Hematopoietic multipotent progenitor cell treated with erythropoietin and hydrocortisone succinate and interleukin-3 and kit ligand, for 4 days (in vitro differentiated cells): ENCODE measurements around the gene MMEL1.
"Not testable (repeated sequence)": the region's sequence is repeated elsewhere in the genome, so short reads cannot be mapped to it uniquely, and the experiment has no call there.

Source experiments
- DNase-seq: peaks from one replicate; pipeline ENCODE4 v3.0.0-alpha.2; 2015

The MMEL1 gene

GRCh38 chr1:2589431-2590232, 43.2 kb downstream of the MMEL1 start:
- DNase-seq: no peak

GRCh38 chr1:2588661-2589430, 44.0 kb downstream of the MMEL1 start:
- no peak for DNase-seq

- no peak for DNase-seq
These were observed 44.8 kb downstream of the MMEL1 start for GRCh38 chr1:2587860-2588571.

GRCh38 chr1:2587071-2587859, 45.6 kb downstream of the MMEL1 start:
- peak; percentile 61 for DNase-seq

GRCh38 chr1:2586154-2587070, 46.4 kb downstream of the MMEL1 start, which contains the start of gene PRXL2B:
Gene PRXL2B (plus strand): TSS chr1:2586777. CDS start chr1:2586886, 109 bp downstream.
- peak; percentile 100 for DNase-seq

GRCh38 chr1:2585318-2586092, 47.3 kb downstream of the MMEL1 start:
- DNase-seq: peak; percentile 95

- peak; percentile 38 for DNase-seq
These were observed 48.0 kb downstream of the MMEL1 start for GRCh38 chr1:2584686-2585317.

GRCh38 chr1:2583871-2584351, 48.9 kb downstream of the MMEL1 start:
- DNase-seq: no peak

GRCh38 chr1:2583331-2583791, 49.5 kb downstream of the MMEL1 start:
- DNase-seq: no peak

- DNase-seq: no peak
These were observed 50.4 kb downstream of the MMEL1 start for GRCh38 chr1:2582391-2582790.

GRCh38 chr1:2580691-2581090, 52.1 kb downstream of the MMEL1 start:
- DNase-seq: no peak

GRCh38 chr1:2578758-2579118, 54.1 kb downstream of the MMEL1 start:
- DNase-seq: no peak

- not testable (repeated sequence) for DNase-seq
These were observed 55.2 kb downstream of the MMEL1 start for GRCh38 chr1:2577565-2578075.

- peak; percentile 46 for DNase-seq
These were observed 56.8 kb downstream of the MMEL1 start for GRCh38 chr1:2575801-2576663.

- no peak for DNase-seq
These were observed 58.5 kb downstream of the MMEL1 start for GRCh38 chr1:2574350-2574749.

GRCh38 chr1:2573250-2573920, 59.4 kb downstream of the MMEL1 start:
- no peak for DNase-seq

- no peak for DNase-seq
These were observed 61.5 kb downstream of the MMEL1 start for GRCh38 chr1:2571348-2571747.

- DNase-seq: peak; percentile 48
These were observed 62.5 kb downstream of the MMEL1 start for GRCh38 chr1:2570332-2570731.
